Activated CD8-positive, alpha-beta T cell treated with anti-CD3 and anti-CD28 coated beads for 36 hours (primary cell): ENCODE data around the gene CCDC92B. TPM values are rescaled to one million over a fixed set of nuclear protein-coding genes. Genes with fewer than 3 reads are reported as not detected.

ENCODE experiments used
- ATAC-seq: fragments of 200-7000 bp; cut with Tn5 transposase; one replicate; pipeline ENCODE4 v1.10.0; 2021; ENCODE audit warnings: mild to moderate bottlenecking, moderate library complexity
- CTCF ChIA-PET: fragments of 350-600 bp; sonication (Branson Sonifier 250); formaldehyde crosslinking; loops from one replicate; lab custom pipeline; 2021; ENCODE audit warnings: antibody characterized with exemption; lab: Charles Lee
- POLR2A ChIA-PET: fragments of 350-600 bp; sonication (Branson Sonifier 250); formaldehyde crosslinking; loops from one replicate; lab custom pipeline; 2021; ENCODE audit warnings: antibody characterized with exemption; lab: Charles Lee
- DNase-seq: peaks from one replicate; pipeline ENCODE4 v3.0.0-alpha.2; 2020
- H3K27ac Mint-ChIP-seq: one replicate; pipeline ENCODE4 v1.8.0; 2021; ENCODE audit warnings: mild to moderate bottlenecking, mixed read lengths
- H3K27me3 Mint-ChIP-seq: one replicate; pipeline ENCODE4 v1.8.0; 2021; ENCODE audit warnings: mixed read lengths
- H3K36me3 Mint-ChIP-seq: one replicate; pipeline ENCODE4 v1.8.0; 2021; ENCODE audit warnings: low read depth, mixed read lengths
- H3K4me1 Mint-ChIP-seq: one replicate; pipeline ENCODE4 v1.8.0; 2021; ENCODE audit warnings: low read depth, mixed read lengths
- H3K4me3 Mint-ChIP-seq: one replicate; pipeline ENCODE4 v1.8.0; 2021; ENCODE audit warnings: mild to moderate bottlenecking, moderate library complexity, mixed read lengths
- H3K9me3 Mint-ChIP-seq: one replicate; pipeline ENCODE4 v1.8.0; 2021; ENCODE audit warnings: mixed read lengths
- intact Hi-C: fragments of 100-400 bp; cut with micrococcal nuclease; formaldehyde crosslinking; loops from one replicate; pipeline ENCODE4 v1.10.0; 2022
- total RNA-seq, 2 experiments: library from RNA; stranded (reverse); gene quantifications; one replicate each; pipeline ENCODE4 v1.2.3, GENCODE V29; 2021
- TF ChIP-seq, protein P1 (sequence below): fragments of 200-600 bp; IDR thresholded peaks from one replicate; pipeline ENCODE4 v1.8.0; 2022; ENCODE audit warnings: antibody characterized with exemption, mild to moderate bottlenecking

The CCDC92B gene
- total RNA-seq, 2 experiments from 2014 or later: 0.09 TPM; not detected in 1

DNA sequence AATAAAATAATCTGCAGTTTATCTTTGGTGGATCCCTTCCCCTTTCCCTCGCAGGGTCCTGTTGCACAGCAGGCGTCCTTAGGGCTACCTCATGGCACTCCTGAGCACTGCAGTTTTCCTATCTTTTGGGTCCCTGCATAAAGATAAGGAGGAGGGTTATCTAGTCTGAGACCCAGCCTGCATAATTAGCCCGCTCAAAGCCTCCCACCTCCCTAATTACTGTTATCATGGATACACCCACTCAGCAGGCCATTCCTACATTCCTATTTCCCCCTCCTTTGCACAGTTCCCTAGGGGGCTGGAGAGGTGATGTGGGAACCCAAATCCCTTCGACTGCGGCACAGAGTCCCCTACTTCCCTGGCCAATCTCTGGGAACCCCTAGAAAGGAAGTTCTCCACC is 32.8 kb downstream of the CCDC92B start:
- ChIA-PET POLR2A (no interaction called here), CTCF (no interaction called here)
- H3K27ac Mint-ChIP-seq: no peak overlapping the region
- peaks cover 15% of the 10 kb centered on the region for H3K4me1 Mint-ChIP-seq
- ATAC-seq (no peak), DNase-seq (no peak)
- H3K36me3 Mint-ChIP-seq: no peaks in the 10 kb centered on the region
- H3K27me3 Mint-ChIP-seq: no peaks in the 10 kb centered on the region
- intact Hi-C loops: no loop called here
- H3K4me3 Mint-ChIP-seq: no peak overlapping the region
- H3K9me3 Mint-ChIP-seq: no peaks in the 10 kb centered on the region
- TF ChIP-seq, protein P1, sequence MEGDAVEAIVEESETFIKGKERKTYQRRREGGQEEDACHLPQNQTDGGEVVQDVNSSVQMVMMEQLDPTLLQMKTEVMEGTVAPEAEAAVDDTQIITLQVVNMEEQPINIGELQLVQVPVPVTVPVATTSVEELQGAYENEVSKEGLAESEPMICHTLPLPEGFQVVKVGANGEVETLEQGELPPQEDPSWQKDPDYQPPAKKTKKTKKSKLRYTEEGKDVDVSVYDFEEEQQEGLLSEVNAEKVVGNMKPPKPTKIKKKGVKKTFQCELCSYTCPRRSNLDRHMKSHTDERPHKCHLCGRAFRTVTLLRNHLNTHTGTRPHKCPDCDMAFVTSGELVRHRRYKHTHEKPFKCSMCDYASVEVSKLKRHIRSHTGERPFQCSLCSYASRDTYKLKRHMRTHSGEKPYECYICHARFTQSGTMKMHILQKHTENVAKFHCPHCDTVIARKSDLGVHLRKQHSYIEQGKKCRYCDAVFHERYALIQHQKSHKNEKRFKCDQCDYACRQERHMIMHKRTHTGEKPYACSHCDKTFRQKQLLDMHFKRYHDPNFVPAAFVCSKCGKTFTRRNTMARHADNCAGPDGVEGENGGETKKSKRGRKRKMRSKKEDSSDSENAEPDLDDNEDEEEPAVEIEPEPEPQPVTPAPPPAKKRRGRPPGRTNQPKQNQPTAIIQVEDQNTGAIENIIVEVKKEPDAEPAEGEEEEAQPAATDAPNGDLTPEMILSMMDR: no peak

DNA sequence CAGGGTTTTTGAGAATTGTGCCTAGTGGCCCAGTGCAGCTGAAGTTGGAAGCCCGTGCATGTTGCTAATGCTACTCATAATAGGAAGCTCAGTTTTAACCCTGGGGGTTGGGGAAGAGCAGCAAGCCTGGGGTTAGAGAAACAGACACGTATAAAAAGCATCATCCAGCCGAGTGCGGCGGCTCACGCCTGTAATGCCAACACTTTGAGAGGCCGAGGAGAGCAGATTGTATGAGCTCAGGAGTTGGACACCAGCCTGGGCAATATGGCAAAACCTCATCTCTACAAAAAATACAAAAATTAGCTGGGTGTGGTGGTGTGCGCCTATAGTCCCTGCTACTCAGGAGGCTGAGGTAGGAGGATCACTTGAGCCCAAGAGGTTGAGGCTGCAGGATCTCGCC is 35.6 kb downstream of the CCDC92B start:
- no peaks in the 10 kb centered on the region for H3K9me3 Mint-ChIP-seq
- no peak overlapping the region for H3K27ac Mint-ChIP-seq
- H3K36me3 Mint-ChIP-seq: peaks cover 11% of the 10 kb centered on the region
- peaks cover 25% of the 10 kb centered on the region for H3K4me1 Mint-ChIP-seq
- intact Hi-C loops: no loop called here
- POLR2A ChIA-PET: no interaction called here
- CTCF ChIA-PET: interaction anchor here (0.8 kb wide), 1 partner anchor 72 kb away, joined by 4 read pairs; no protein-coding TSS in a partner anchor
- DNase-seq (no peak), ATAC-seq (no peak)
- TF ChIP-seq, protein P1: no peak
- no peak overlapping the region for H3K4me3 Mint-ChIP-seq
- no peaks in the 10 kb centered on the region for H3K27me3 Mint-ChIP-seq

DNA sequence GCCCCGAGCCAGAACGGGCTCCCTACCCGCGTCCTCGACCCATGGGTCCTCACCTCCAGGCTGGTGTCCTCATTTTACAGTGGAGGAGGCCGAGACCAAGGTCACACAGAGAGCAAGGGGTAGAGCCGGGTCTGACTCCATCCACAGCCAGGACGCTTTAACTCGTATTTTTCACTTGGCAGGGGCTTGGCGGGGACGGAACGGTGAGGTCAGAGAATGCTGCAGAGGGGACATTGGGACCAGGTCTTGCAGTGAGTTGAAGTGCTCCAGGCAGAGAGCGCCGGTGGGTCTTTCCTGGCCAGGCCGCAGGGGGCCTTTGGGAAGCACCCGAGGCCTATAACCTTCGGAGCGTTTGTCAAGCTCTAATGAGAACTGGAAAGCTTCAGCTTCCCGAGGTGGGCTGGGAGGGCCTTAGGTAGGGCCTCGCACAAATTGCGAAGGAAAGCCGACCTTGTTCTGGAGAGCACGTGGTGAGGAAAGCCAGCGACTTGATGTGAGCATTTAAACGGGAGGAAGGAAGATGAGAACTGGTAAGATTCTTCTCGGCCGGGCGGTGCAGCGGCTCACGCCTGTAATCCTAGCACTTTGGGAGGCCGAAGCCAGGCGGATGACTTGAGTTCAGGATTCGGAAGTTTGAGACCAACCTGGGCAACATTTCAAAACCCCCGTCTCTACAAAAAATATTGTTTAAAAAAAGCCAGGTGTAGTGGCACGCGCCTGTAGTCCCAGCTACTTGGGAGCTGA is 37.0 kb downstream of the CCDC92B start:
- H3K27me3 Mint-ChIP-seq: no peaks in the 10 kb centered on the region
- TF ChIP-seq, protein P1: no peak
- CTCF ChIA-PET: no interaction called here
- POLR2A ChIA-PET: interaction anchor here (1.0 kb wide), 1 partner anchor 9 kb away, joined by 4 read pairs; no protein-coding TSS in a partner anchor
- DNase-seq: no peak
- H3K4me1 Mint-ChIP-seq: peaks cover 34% of the 10 kb centered on the region
- peaks cover 11% of the 10 kb centered on the region for H3K36me3 Mint-ChIP-seq
- H3K27ac Mint-ChIP-seq: peak overlapping the region; percentile 93
- peak overlapping the region; percentile 86 for H3K4me3 Mint-ChIP-seq
- intact Hi-C loops: no loop called here
- no peaks in the 10 kb centered on the region for H3K9me3 Mint-ChIP-seq
- ATAC-seq: no peak

DNA sequence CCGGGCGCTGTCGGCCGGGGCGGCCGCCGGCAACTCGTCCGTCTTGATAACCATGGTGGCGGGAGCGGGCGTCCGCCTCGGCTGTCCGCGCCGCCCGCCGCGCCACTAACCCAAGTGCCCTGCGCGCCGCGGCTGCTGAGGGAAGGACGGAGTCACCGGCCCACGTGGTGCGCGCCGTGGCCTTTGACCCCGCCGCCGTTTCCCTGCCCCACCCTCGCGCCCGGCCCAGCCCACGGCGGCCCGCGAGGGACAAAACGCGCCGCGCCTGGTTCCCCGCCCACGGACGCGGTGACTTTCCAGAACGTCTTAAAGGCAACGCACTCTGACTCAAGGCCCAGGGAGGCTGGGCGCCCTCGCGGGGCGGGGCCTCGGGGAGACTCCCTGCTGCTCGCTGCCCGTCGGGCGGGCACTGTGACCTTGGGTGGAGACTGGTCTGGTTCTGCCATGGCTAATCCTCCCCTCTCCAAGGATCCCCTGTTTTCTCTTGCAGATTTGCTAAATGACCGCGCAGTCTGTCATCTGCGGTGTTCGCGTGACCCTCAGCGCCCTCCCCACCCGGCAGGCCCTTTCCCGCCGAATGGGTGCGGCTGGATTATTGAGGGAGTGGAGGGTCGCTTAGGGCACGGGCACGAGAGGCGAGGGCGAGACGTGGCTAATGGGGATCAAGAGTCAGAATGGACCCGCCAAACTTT is 37.7 kb downstream of the CCDC92B start, which contains the start of gene CLUH:
Gene CLUH (minus strand): TSS at position 157 of the 692 bp plus-strand sequence. CDS start 103 bp downstream, at position 54.
- Mint-ChIP-seq H3K4me3 (peak within 1 kb of the TSS; percentile 91), H3K9me3 (no peaks in the 10 kb centered on the region), H3K4me1 (peaks cover 34% of the 10 kb centered on the region), H3K27me3 (no peaks in the 10 kb centered on the region), H3K27ac (peak within 1 kb of the TSS; percentile 93), H3K36me3 (peaks cover 11% of the 10 kb centered on the region)
- intact Hi-C loops: no loop called here
- POLR2A ChIA-PET: interaction anchor here (1.0 kb wide), 1 partner anchor 10 kb away, joined by 4 read pairs; no protein-coding TSS in a partner anchor
- peak; percentile 98 for DNase-seq
- CTCF ChIA-PET: no interaction called here
- TF ChIP-seq, protein P1: no peak
- ATAC-seq: peak; percentile 92
